C4-2B (cell line): Measurements from ENCODE around the gene RNU5B-1.

Source experiments
- ZFX ChIP-seq: fragments of 450-650 bp; IDR thresholded peaks from 2 replicates; pipeline ENCODE4 v1.6.1; 2017
- TF ChIP-seq, protein P1 (sequence below): fragments of 450-650 bp; conservative IDR thresholded peaks from 2 replicates; pipeline ENCODE4 v1.5.1; 2017; ENCODE audit warnings: mild to moderate bottlenecking

DNA sequence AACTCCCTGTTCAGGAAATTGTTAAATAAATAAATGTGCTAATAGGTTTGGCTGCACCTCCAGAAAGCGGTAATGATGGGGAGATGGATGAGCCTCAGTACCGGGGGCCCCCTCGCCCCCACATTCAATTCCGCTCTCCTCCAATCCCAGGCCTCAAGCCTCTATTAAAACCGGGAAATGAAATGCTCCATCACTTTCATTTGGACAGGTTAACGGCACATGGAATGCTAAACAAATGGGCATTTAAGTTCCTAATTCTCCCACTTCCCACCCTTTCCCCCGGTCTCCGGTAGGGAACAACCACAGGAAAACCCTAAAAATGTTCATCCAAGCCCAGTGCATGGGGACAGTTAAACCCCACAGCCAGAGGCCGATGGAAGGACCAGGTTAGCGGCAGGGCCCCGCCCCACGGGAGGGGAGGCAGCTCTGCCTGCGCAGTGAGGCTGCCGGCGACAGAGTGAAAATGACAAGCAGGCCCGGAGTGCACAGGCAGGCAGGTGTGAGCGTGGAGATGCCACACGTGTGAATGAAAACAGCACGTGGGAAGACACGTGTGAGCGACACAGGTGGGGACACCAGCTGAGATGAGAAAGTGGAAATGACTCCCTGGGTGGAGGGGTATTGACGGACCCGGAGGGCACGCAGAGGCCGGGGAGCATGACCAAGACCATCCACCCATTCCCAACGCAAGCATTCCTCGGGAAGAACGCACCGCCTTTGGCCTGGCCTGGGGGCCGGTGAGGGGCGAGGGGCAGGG is 28.1 kb downstream of the RNU5B-1 start:
- TF ChIP-seq, protein P1, sequence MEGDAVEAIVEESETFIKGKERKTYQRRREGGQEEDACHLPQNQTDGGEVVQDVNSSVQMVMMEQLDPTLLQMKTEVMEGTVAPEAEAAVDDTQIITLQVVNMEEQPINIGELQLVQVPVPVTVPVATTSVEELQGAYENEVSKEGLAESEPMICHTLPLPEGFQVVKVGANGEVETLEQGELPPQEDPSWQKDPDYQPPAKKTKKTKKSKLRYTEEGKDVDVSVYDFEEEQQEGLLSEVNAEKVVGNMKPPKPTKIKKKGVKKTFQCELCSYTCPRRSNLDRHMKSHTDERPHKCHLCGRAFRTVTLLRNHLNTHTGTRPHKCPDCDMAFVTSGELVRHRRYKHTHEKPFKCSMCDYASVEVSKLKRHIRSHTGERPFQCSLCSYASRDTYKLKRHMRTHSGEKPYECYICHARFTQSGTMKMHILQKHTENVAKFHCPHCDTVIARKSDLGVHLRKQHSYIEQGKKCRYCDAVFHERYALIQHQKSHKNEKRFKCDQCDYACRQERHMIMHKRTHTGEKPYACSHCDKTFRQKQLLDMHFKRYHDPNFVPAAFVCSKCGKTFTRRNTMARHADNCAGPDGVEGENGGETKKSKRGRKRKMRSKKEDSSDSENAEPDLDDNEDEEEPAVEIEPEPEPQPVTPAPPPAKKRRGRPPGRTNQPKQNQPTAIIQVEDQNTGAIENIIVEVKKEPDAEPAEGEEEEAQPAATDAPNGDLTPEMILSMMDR = no peak
- no peak for TF ChIP-seq ZFX
